ENCODE measurements around the gene PLEKHS1. TPM values are rescaled to one million over a fixed set of nuclear protein-coding genes. Genes with fewer than 3 reads are reported as not detected.

PLEKHS1 gene
- total and polyA plus RNA-seq, 2 experiments from 2014 or later, result 0.23 TPM; not detected in 1

DNA sequence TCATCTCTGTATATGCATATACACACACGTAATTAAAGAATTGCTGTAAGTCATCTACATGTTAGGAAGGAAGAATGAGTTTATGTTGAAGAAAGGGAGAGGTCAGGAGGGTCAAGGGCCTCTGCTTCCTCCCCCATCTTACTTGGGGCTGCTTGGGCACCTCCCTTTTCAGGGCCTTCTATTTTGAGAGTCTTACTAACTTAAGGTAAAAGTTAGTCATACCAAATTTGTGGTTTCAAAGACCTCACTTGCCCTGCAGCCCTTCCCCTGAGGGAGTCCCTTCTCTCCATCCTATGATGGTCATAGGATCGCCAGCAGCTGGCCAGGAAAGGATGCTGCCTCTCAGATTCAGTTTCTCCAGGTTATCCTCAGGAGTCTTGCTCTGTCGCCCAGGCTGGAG, 2.6 kb downstream of the PLEKHS1 start:
- Histone ChIP-seq H3K27me3 (no peaks in the 10 kb centered on the region), H3K9me2 (replicated peaks; ENCODE audit: insufficient read depth) (no peaks in the 10 kb centered on the region), H3K79me2 (no peaks in the 10 kb centered on the region), H3K4me3 (no peak overlapping the region), H3K4me2 (no peak overlapping the region), H3K36me3 (replicated peaks; ENCODE audit: insufficient read depth, low read depth) (no peaks in the 10 kb centered on the region), H4K20me1 (ENCODE audit: insufficient read depth, poor library complexity, severe bottlenecking) (no peaks in the 10 kb centered on the region), H3K9me3 (ENCODE audit: low read depth) (no peaks in the 10 kb centered on the region), H2AFZ (no peak overlapping the region), H3K4me1 (ENCODE audit: insufficient read depth) (no peaks in the 10 kb centered on the region), H3K27ac (no peak overlapping the region)
- 92% methylated on average over 3 of the region's 3 CpGs for WGBS (ENCODE audit: low lambda C conversion rate, missing lambda C conversion rate)
- DNase-seq (ENCODE audit: low spot score), result no peak
- TF ChIP-seq, protein P1, sequence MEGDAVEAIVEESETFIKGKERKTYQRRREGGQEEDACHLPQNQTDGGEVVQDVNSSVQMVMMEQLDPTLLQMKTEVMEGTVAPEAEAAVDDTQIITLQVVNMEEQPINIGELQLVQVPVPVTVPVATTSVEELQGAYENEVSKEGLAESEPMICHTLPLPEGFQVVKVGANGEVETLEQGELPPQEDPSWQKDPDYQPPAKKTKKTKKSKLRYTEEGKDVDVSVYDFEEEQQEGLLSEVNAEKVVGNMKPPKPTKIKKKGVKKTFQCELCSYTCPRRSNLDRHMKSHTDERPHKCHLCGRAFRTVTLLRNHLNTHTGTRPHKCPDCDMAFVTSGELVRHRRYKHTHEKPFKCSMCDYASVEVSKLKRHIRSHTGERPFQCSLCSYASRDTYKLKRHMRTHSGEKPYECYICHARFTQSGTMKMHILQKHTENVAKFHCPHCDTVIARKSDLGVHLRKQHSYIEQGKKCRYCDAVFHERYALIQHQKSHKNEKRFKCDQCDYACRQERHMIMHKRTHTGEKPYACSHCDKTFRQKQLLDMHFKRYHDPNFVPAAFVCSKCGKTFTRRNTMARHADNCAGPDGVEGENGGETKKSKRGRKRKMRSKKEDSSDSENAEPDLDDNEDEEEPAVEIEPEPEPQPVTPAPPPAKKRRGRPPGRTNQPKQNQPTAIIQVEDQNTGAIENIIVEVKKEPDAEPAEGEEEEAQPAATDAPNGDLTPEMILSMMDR (IDR thresholded peaks at IDR 0.05; ENCODE audit: poor library complexity), result no peak
- TF ChIP-seq EZH2phosphoT487 (IDR thresholded peaks at IDR 0.05; ENCODE audit: low read depth, severe bottlenecking, unreplicated experiment) (no peak), EZH2 (IDR thresholded peaks at IDR 0.05; ENCODE audit: borderline replicate concordance) (no peak)

DNA sequence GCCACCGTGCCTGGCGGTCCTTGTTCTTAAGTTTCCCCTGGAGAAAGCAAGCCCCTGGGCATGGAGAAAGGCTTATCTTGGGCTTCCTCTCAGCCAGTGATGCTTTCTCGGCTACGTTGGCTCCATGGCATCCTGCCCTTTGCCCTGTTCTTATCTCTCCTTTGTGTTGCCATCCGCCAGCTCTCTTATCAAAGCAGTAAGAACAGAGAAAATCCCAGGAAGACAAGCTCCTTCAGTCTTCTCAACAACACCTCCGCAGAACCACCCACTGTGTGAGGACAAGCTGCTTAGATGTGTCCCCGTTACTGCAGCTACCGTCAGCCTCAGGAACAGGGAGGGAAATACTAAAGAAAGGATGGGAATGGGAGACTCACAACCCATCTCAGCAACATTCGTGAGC, 3.3 kb downstream of the PLEKHS1 start:
- Histone ChIP-seq H3K9me3 (ENCODE audit: low read depth) (no peaks in the 10 kb centered on the region), H2AFZ (no peak overlapping the region), H4K20me1 (ENCODE audit: insufficient read depth, poor library complexity, severe bottlenecking) (no peaks in the 10 kb centered on the region), H3K4me2 (no peak overlapping the region), H3K79me2 (no peaks in the 10 kb centered on the region), H3K36me3 (replicated peaks; ENCODE audit: insufficient read depth, low read depth) (no peaks in the 10 kb centered on the region), H3K9me2 (replicated peaks; ENCODE audit: insufficient read depth) (no peaks in the 10 kb centered on the region), H3K4me3 (no peak overlapping the region), H3K4me1 (ENCODE audit: insufficient read depth) (no peaks in the 10 kb centered on the region), H3K27me3 (no peaks in the 10 kb centered on the region), H3K27ac (no peak overlapping the region)
- peak; percentile 16 for DNase-seq (ENCODE audit: low spot score)
- no peak for TF ChIP-seq EZH2phosphoT487 (IDR thresholded peaks at IDR 0.05; ENCODE audit: low read depth, severe bottlenecking, unreplicated experiment)
- TF ChIP-seq EZH2 (IDR thresholded peaks at IDR 0.05; ENCODE audit: borderline replicate concordance), result no peak
- TF ChIP-seq, protein P1 (IDR thresholded peaks at IDR 0.05; ENCODE audit: poor library complexity), result no peak
- 48% methylated on average over 9 of the region's 9 CpGs for WGBS (ENCODE audit: low lambda C conversion rate, missing lambda C conversion rate)

DNA sequence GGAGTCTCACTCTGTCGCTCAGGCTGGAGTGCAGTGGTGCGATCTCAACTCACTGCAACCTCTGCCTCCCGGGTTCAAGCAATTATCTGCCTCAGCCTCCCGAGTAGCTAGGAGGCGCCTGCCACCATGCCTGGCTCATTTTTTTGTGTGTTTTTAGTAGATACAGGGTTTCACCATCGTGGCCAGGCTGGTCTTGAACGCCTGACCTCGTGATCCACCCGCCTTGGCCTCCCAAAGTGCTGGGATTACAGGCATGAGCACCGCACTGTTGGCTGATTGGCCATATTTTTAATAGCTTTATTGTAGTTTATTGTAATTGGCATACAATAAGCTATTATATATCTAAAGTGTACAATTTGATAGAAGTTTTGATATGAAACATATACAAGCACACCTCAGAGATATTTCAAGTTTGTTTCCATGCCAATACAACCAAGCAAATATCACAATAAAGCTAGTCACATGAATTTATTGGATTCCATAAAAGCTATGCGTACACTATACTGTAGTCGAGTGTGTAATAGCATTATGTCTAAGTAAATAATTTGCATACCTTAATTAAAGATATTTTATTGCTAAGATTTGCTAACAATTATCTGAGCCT, 5.6 kb downstream of the PLEKHS1 start:
- Histone ChIP-seq H3K4me1 (ENCODE audit: insufficient read depth) (no peaks in the 10 kb centered on the region), H3K27ac (no peak overlapping the region), H3K27me3 (no peaks in the 10 kb centered on the region), H3K36me3 (replicated peaks; ENCODE audit: insufficient read depth, low read depth) (no peaks in the 10 kb centered on the region), H3K79me2 (no peaks in the 10 kb centered on the region), H3K9me2 (replicated peaks; ENCODE audit: insufficient read depth) (no peaks in the 10 kb centered on the region), H3K4me3 (no peak overlapping the region), H3K4me2 (no peak overlapping the region), H4K20me1 (ENCODE audit: insufficient read depth, poor library complexity, severe bottlenecking) (no peaks in the 10 kb centered on the region), H3K9me3 (ENCODE audit: low read depth) (no peaks in the 10 kb centered on the region), H2AFZ (no peak overlapping the region)
- WGBS (ENCODE audit: low lambda C conversion rate, missing lambda C conversion rate), result 95% methylated on average over 12 of the region's 12 CpGs
- TF ChIP-seq, protein P1 (IDR thresholded peaks at IDR 0.05; ENCODE audit: poor library complexity), result no peak
- TF ChIP-seq EZH2 (IDR thresholded peaks at IDR 0.05; ENCODE audit: borderline replicate concordance), result no peak
- no peak for TF ChIP-seq EZH2phosphoT487 (IDR thresholded peaks at IDR 0.05; ENCODE audit: low read depth, severe bottlenecking, unreplicated experiment)
- no peak for DNase-seq (ENCODE audit: low spot score)
